ENCODE measurements around the gene ABHD16A. TPM values are rescaled to one million over a fixed set of nuclear protein-coding genes. Genes with fewer than 3 reads are reported as not detected.

Gene ABHD16A
- total and polyA plus RNA-seq, 4 donors: 26.6 to 59.4 (median 34.9) TPM

DNA sequence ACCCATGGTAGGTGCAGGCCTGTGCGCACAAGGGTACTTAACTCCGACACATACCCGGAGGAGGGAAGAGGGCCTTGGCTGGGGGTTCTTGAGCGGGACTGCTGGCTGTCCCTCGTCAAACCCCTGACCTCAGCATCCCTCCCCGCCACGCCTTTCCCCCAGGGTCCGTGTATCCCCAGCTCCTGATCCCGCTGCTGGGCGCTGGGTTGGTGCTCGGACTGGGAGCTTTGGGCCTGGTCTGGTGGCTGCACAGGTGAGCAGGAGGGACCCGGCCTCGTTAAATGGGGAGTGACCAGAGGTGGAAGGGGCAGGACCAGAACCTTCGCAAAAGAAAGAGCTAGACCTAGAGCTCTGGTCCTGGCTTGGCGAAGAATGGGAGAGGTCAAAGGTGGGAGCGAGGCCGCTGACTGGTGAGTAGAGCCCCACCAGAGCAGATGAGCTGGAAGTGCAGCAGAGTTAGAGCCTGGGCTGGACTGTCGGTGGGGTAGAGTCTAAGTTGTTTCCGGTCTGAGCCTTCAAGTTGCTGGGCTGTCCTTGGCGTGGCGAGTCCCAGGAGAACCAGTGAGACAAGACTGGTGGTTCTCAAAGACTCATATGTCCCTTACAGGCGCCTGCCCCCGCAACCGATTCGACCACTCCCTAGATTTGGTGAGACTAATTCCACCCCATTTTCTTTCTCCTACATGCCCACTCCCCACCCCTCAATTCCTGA is 21.0 kb upstream of the ABHD16A start (continued):
- TF ChIP-seq, protein P1, sequence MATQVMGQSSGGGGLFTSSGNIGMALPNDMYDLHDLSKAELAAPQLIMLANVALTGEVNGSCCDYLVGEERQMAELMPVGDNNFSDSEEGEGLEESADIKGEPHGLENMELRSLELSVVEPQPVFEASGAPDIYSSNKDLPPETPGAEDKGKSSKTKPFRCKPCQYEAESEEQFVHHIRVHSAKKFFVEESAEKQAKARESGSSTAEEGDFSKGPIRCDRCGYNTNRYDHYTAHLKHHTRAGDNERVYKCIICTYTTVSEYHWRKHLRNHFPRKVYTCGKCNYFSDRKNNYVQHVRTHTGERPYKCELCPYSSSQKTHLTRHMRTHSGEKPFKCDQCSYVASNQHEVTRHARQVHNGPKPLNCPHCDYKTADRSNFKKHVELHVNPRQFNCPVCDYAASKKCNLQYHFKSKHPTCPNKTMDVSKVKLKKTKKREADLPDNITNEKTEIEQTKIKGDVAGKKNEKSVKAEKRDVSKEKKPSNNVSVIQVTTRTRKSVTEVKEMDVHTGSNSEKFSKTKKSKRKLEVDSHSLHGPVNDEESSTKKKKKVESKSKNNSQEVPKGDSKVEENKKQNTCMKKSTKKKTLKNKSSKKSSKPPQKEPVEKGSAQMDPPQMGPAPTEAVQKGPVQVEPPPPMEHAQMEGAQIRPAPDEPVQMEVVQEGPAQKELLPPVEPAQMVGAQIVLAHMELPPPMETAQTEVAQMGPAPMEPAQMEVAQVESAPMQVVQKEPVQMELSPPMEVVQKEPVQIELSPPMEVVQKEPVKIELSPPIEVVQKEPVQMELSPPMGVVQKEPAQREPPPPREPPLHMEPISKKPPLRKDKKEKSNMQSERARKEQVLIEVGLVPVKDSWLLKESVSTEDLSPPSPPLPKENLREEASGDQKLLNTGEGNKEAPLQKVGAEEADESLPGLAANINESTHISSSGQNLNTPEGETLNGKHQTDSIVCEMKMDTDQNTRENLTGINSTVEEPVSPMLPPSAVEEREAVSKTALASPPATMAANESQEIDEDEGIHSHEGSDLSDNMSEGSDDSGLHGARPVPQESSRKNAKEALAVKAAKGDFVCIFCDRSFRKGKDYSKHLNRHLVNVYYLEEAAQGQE (IDR thresholded peaks at IDR 0.05): no peak
- no peak for TF ChIP-seq EGR1 (IDR thresholded peaks at IDR 0.05; ENCODE audit: low read depth in 2 of 2)

DNA sequence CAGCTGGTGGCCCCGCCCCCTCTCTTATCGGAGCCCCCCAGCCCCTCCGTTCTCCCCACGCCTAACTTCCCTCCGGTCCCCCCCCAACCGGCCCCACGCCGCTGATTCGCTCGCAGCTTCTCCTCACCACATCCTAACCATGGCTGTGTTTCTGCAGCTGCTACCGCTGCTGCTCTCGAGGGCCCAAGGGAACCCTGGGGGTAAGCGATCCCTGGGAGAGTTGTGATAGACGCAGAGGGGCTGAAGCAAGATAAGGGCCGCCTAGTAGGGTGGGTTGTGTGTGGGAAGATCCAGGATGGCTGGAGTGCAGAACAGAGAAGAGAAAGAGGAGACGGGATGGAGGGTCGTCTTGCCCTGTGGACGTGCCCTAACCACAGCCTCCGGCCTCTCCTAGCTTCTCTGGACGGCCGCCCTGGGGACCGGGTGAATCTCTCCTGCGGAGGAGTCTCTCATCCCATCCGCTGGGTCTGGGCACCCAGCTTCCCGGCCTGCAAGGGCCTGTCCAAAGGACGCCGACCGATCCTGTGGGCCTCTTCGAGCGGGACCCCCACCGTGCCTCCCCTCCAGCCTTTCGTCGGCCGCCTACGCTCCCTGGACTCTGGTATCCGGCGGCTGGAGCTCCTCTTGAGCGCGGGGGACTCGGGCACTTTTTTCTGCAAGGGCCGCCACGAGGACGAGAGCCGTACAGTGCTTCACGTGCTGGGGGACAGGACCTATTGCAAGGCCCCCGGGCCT is 20.3 kb upstream of the ABHD16A start, which contains the start of gene MPIG6B:
Gene MPIG6B (plus strand): TSS at position 129 of the 735 bp plus-strand sequence. CDS start 11 bp downstream, at position 140.
- Histone ChIP-seq H3K4me1 (ENCODE audit: control insufficient read depth in 4 of 4, insufficient read depth in 4 of 4, low read length in 3 of 4) (peaks cover 0 to 6% (median 1%) of the 10 kb centered on the region in 4 donors), H3K27me3 (ENCODE audit: control insufficient read depth in 4 of 4, insufficient read depth in 4 of 4, low read length in 3 of 4) (no peaks in the 10 kb centered on the region), H3K4me3 (ENCODE audit: low read depth in 1 of 3, low read length in 3 of 3) (no peak within 1 kb of the TSS), H3K36me3 (ENCODE audit: control insufficient read depth in 4 of 4, insufficient read depth in 3 of 4, low read depth in 1 of 4, low read length in 3 of 4) (peaks cover 0 to 8% (median 2%) of the 10 kb centered on the region in 4 donors), H3K9ac (ENCODE audit: low read depth in 1 of 2, low read length in 2 of 2) (no peak within 1 kb of the TSS), H3K9me3 (ENCODE audit: control insufficient read depth in 4 of 4, low read length in 3 of 4) (no peaks in the 10 kb centered on the region), H3K27ac (ENCODE audit: low read depth in 1 of 2, low read length in 2 of 2) (no peak within 1 kb of the TSS)
- WGBS: 85% methylated on average over 46 of the region's 46 CpGs
- TF ChIP-seq, protein P1 (IDR thresholded peaks at IDR 0.05): no peak
- no peak for TF ChIP-seq SP1 (IDR thresholded peaks at IDR 0.05)
- TF ChIP-seq, protein P2, sequence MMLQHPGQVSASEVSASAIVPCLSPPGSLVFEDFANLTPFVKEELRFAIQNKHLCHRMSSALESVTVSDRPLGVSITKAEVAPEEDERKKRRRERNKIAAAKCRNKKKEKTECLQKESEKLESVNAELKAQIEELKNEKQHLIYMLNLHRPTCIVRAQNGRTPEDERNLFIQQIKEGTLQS (IDR thresholded peaks at IDR 0.05): no peak
- TF ChIP-seq, protein P3, sequence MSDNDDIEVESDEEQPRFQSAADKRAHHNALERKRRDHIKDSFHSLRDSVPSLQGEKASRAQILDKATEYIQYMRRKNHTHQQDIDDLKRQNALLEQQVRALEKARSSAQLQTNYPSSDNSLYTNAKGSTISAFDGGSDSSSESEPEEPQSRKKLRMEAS (IDR thresholded peaks at IDR 0.05): no peak
- no peak for TF ChIP-seq HNF4G (IDR thresholded peaks at IDR 0.05)
- no peak for TF ChIP-seq GABPA (IDR thresholded peaks at IDR 0.05 in 1 of 2, conservative IDR thresholded peaks at IDR 0.05 in 1 of 2)
- no peak for TF ChIP-seq TAF1 (conservative IDR thresholded peaks at IDR 0.05)
- TF ChIP-seq RAD21 (IDR thresholded peaks at IDR 0.05): no peak
- no peak for TF ChIP-seq FOXA2 (IDR thresholded peaks at IDR 0.05)
- no peak for TF ChIP-seq RXRA (IDR thresholded peaks at IDR 0.05)
- no peak for DNase-seq (ENCODE audit: low spot score)

Data from liver (tissue), 9 donors.